Muscle of back (tissue), 13 donors: Measurements from ENCODE around the gene PGGHG. TPM values are rescaled to one million over a fixed set of nuclear protein-coding genes. Genes with fewer than 3 reads are reported as not detected.

Experiments
- DNase-seq, 3 donors: peaks; one replicate each; pipeline versions ENCODE4 v3.0.0 to v3.0.0-alpha.2; 2013
- long read RNA-seq, 9 donors: transcript quantifications; one replicate each; lab custom pipeline, GENCODE V29; 2026
- polyA plus RNA-seq, 10 donors: library from polyadenylated mRNA; unstranded; fragments of 120-200 nt; gene quantifications; one replicate each; pipeline ENCODE4 v1.2.1, GENCODE V29; 2013; ENCODE audit not compliant: insufficient read length in 10 of 10

Gene PGGHG
- 10 to 100 TPM in 2 of 10 donors, 1 to 10 TPM in 8; 3.5 to 15.7 (median 8.5) TPM for polyA plus RNA-seq
- long read RNA-seq, donor 1: 0 reads
- long read RNA-seq, donor 2: 0 reads
- long read RNA-seq, donor 3: 0 reads
- long read RNA-seq, donor 4: 0 reads
- long read RNA-seq, donor 5: 0 reads
- long read RNA-seq, donor 6: 0 reads
- long read RNA-seq, donor 7: 0 reads
- long read RNA-seq, donor 8: 0 reads
- long read RNA-seq, donor 9: 0 reads

GRCh38 chr11:288478-289397, at the start of gene PGGHG:
TSS of gene PGGHG (plus strand) at chr11:289126. CDS start at chr11:289817, 691 bp downstream.
- DNase-seq: peak in 1 of 3 donors; percentile 65

DNA sequence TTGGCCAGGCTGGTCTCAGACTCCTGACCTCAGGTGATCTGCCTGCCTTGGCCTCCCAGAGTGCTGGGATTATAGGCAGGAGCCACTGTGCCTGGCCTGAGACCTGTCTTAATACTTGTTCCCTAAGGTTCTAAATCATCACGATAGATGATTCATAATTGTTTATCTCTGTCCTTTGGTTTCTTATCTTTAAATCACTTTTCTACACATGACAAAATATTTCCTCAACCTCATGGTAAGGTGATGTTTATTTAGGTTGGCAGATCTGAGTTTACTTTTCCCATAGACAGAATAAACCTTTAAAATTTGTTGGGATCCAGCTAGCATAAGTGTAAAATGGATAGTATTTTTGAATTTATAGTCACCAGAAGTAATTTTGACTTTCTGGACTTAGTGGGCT, 48.6 kb upstream of the PGGHG start:
- DNase-seq: no peak

DNA sequence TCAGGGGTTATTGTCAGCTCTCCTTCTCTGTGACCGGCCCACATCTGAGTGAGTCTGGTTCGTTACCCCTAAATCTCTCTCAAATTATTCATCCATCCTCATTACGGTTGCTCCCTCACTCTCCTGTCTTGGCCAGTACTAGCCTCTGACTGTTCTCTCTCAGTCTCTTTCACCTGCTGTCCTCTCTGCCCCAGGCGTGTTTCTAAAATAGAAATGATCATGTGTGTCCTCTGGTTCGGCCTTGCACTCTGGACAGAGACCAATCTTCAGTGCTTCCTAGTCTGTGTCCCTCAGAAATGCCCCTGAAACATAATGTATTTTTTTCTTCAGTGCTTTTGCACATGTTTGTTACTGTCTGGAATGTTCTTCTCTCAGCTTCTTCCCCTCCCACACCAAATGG, 47.3 kb upstream of the PGGHG start:
- no peak for DNase-seq

- no peak for DNase-seq
Measured at GRCh38 chr11:244376-244775, 44.5 kb upstream of the PGGHG start.

DNA sequence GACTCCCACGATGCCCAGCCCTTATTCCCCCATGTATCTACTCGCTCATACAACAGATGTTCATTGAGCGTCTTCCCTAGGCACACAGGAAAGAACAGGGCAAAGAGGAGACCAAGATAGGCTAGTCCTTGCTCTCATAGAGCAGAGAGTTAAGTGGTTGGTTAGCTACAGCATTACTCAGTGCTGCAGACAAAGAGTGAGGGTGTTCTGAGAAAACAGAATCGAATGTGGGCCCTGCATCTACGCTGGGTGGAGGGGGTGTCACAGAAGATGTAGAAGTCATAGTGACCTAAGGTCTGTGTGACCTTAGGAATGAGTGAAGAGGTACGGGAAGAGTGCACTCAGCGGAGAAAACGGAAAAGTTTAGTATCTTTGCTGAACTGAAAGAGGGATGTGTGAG, 39.9 kb upstream of the PGGHG start:
- DNase-seq: no peak

DNA sequence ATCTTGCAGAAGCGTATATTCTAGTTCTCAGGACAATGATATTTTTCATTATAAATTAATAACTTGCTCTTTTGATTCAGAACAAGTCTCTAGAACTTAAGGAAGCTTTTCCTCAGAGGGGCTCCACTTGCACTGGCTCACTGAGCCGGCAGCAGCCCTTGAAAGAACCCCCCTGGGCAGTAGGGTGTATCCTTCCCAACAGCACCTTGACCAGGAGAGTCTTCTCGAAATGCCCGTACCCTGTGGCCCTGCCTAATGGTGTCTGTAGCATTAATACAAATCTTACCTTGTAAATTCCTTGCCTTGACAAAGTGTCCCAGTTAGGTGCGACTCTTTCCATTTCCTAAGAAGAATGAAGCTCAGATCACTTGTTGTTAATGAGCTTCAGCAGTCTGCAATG, 38.7 kb upstream of the PGGHG start:
- DNase-seq: no peak

DNA sequence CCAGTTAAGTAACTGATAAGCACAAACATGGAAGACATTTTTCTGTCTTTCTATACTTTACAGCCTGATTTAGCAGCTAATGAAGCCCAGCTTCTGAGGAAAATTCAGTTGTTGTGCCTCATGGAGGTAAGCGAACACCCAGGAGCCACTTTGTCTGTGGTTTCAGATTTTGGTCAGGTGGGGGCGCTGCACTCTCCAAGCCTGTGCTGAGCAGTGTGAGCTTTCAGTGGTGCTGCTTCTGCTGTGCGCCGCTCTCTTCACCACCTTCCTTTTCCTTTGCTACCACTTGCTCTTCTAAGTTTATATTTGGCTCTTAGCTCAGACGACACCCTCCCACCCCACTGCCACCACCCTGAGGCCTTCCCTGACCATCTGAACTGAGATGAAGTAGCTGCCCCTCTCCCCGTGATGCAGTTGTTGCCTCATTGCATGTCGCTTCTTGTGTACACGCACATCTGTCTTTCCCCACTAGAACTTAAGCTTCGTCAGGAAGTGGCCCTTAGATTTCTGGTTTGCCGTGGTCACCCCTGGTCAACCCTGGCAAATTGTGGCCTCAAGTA, 38.1 kb upstream of the PGGHG start:
- peak in 2 of 3 donors; percentile 27 to 51 for DNase-seq

DNA sequence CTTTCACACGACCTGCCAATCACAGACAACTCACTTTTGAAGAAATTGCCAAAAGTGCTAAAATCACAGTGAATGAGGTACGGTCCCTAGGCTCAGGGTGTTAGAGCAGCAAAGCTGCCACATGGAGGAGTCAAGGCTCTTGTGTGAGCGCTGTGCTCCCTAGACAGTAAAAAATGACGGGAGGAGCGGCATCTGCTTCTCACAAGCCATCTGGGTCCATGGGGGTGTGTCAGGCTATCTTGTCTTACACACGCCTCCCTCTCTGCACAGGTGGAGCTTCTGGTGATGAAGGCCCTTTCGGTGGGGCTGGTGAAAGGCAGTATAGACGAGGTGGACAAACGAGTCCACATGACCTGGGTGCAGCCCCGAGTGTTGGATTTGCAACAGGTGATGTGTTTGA, 37.4 kb upstream of the PGGHG start:
- DNase-seq: no peak

DNA sequence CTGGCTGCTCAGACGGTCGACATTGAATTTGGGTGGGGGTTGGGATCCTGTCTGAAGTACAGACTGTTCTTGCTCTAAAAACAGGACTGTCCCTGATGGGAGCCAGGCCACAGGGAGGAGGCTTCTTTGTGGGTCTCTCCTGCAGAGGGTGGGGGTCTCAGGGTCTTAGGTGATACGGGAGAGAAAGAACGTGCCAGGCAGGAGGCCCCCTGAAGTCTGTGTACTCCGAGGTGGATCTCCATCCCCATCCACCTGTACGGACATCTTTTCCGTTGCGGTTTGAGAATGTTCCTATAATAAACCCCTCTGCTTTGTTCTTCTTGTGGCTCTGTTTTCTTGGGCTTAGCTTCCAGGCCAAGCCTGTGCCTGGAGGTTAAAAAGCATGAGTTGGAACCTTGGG, 36.3 kb upstream of the PGGHG start:
- no peak for DNase-seq

- no peak for DNase-seq
Measured at GRCh38 chr11:253160-253885, 35.6 kb upstream of the PGGHG start.

GRCh38 chr11:253886-254270, 35.0 kb upstream of the PGGHG start:
- no peak for DNase-seq

DNA sequence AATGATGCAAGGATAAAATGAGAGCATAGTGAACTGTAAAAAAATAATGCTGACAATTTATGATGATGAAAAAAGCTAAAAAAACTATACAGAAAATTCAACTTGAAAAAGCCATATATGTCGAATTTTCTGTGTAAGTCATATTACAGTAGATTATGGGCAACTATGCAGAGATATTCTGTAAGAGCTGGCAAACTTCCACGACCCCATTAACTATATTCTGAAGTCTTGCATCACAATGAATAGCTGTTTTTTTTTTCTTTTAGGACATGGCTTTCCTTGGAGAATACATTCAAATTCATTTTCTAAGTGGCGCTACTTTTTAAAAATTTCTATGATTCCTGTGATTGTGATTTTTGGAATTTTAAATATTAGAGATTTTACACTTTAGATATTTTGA, 33.8 kb upstream of the PGGHG start:
- DNase-seq: no peak

DNA sequence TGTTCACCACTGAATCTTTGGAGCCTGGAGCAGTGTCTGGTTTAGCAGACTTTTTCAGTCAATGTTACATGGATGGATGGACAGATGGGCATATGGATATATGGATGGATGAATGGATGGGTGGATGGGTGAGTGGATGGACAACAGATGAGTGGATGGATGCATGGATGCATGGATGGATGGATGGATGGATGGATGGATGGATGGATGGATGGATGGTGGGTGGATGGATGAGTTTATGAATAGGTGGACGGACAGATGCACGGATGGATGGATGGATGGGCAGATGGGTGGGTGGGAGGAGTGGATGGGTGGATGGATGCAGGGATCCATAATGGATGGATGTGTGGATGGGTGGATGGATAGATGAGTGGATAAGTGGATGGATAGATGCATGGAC, 33.1 kb upstream of the PGGHG start:
- DNase-seq: no peak

GRCh38 chr11:256952-257737, 31.8 kb upstream of the PGGHG start:
- DNase-seq: no peak

- DNase-seq: no peak
Measured at GRCh38 chr11:257766-258493, 31.0 kb upstream of the PGGHG start.

- DNase-seq: no peak
Measured at GRCh38 chr11:259413-259812, 29.5 kb upstream of the PGGHG start.

GRCh38 chr11:261624-262023, 27.3 kb upstream of the PGGHG start:
- no peak for DNase-seq

DNA sequence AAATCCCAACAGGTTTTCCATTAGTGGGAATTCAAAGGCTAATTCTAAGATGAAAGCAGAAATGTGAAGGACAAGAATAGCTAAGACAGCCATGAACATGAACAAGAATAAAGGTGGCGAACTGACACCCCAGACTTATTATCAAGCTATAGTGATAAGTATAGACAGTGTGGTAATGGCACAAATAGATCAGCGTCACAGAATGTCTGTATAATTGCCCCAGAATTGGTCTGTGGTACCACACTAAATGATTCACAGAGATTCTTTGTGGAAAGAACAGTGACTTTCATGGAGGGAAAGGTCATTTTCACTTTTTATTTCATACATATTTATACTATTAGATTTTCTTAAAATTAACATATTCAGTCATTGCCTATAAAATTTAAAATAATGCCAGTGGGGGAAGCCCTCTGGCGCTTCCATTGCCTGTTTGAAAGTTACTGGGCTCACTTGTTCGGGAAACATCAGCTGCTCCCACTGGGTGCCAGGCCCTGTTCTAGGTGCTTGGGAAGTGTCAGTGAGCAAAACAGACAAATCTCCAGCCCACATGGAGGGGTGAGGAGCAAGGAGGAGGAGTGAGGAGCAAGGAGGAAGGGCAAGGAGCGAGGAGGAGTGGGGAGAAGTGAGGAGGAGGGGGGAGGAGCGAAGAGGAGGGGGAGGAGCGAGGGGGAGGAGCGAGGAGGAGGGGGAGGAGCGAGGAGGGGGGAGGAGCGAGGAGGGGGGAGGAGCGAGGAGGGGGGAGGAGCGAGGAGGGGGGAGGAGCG, 22.1 kb upstream of the PGGHG start:
- no peak for DNase-seq

GRCh38 chr11:267491-267994, 21.4 kb upstream of the PGGHG start:
- DNase-seq: no peak

GRCh38 chr11:268716-269145, 20.2 kb upstream of the PGGHG start:
- peak in 2 of 3 donors; percentile 29 to 58 for DNase-seq
